Heart left ventricle (tissue), 16 donors: ENCODE results near the gene ABCD1. TPM values are rescaled to one million over a fixed set of nuclear protein-coding genes. Genes with fewer than 3 reads are reported as not detected.

Experiments used
- ATAC-seq, 4 donors: fragments of 200-7000 bp; cut with Tn5 transposase; one replicate each; pipeline ENCODE4 v1.9.1; 2020 to 2022; ENCODE audit warnings: moderate library complexity in 4 of 4, mild to moderate bottlenecking in 3 of 4, moderate number of reproducible peaks in 1 of 4
- DNase-seq, 5 donors: peaks; one replicate each; pipeline ENCODE4 v3.0.0-alpha.2; 2020
- H3K27ac ChIP-seq, 12 donors: fragments of 200-600 bp; sonication (generic) in 4 of 12; one replicate each; pipeline versions ENCODE4 v1.5.0 to v1.8.0; 2016 to 2022; ENCODE audit warnings: mild to moderate bottlenecking in 2 of 12
- H3K27me3 ChIP-seq, 9 donors: fragments of 200-600 bp; sonication (generic) in 2 of 9; one replicate each; pipeline versions ENCODE4 v1.5.1 to v1.8.0; 2016 to 2022; ENCODE audit warnings: mild to moderate bottlenecking in 3 of 9
- H3K36me3 ChIP-seq, 9 donors: fragments of 200-600 bp; sonication (generic) in 2 of 9; one replicate each; pipeline versions ENCODE4 v1.5.0 to v1.8.0; 2018 to 2022; ENCODE audit warnings: mild to moderate bottlenecking in 2 of 9
- H3K4me1 ChIP-seq, 12 donors: fragments of 200-600 bp; sonication (generic) in 4 of 12; one replicate each; pipeline versions ENCODE4 v1.5.0 to v1.8.0; 2016 to 2022; ENCODE audit warnings: mild to moderate bottlenecking in 3 of 12
- H3K4me3 ChIP-seq, 12 donors: fragments of 200-600 bp; sonication (generic) in 4 of 12; one replicate each; pipeline versions ENCODE4 v1.5.0 to v1.8.0; 2017 to 2022; ENCODE audit warnings: mild to moderate bottlenecking in 9 of 12, moderate library complexity in 4 of 12
- H3K9me3 ChIP-seq, 12 donors: fragments of 200-600 bp; sonication (generic) in 4 of 12; one replicate each; pipeline versions ENCODE4 v1.5.0 to v1.8.0; 2016 to 2022; ENCODE audit warnings: mild to moderate bottlenecking in 1 of 12
- POLR2A ChIP-seq, 2 donors: fragments of 450-650 bp; IDR thresholded peaks; one replicate each; pipeline ENCODE4 v1.6.1; 2017; ENCODE audit warnings: antibody characterized with exemption in 2 of 2, mild to moderate bottlenecking in 2 of 2, moderate library complexity in 2 of 2
- WGBS, 4 donors: extraction: QIAGEN DNeasy Blood & Tissue Kit in 2 of 4; methylation state at CpG; one replicate each; pipeline versions ENCODE4 v1.1.5 to v1.1.7; 2013 to 2018; 5-methylcytosine and 5-hydroxymethylcytosine counted together
- intact Hi-C, 10 donors: fragments of 100-400 bp; cut with DNase I; formaldehyde crosslinking; loops; one replicate each; pipeline versions ENCODE4 v1.11.1 to v1.14.2; 2022
- polyA plus RNA-seq, 2 donors: library from polyadenylated mRNA; stranded (reverse); fragments of 200-250 nt; gene quantifications; one replicate each; pipeline ENCODE4 v1.2.3, GENCODE V29; 2013
- total RNA-seq, 9 donors: library from RNA; depleted of rRNA in 2 of 9; stranded (reverse); fragments of >200 nt in 2 of 9; fragmentation: NEBNext Ultra II Directional in 3 of 9; extraction: Animal tissue kit (Norgen Biotek cat#: 25700) in 3 of 9; gene quantifications; one replicate each; pipeline versions ENCODE4 v1.1.0 to v1.2.4, GENCODE V29; 2016 to 2023
- TF ChIP-seq, protein P1 (sequence below), 12 donors: fragments of 200-600 bp; sonication (generic) in 4 of 12; IDR thresholded peaks; one replicate each; pipeline versions ENCODE4 v1.5.0 to v1.8.0; 2018 to 2022; ENCODE audit warnings: antibody characterized with exemption in 12 of 12, mild to moderate bottlenecking in 5 of 12
- donor health status: ischemic (EF 13 %, LVEDD 7.1; RV severe dilation, severe dysfunction).
- donor health status: healthy with polysubstance abuse.
- donor health status: DM: no; HTN: yes; CAD: no.
- donor health status: DM: no; HTN: no; CAD: no.
- donor health status: ischemic (EF 25% LVEDD 6.9; RV normal size, moderate dysfunction).
- donor health status: ischemic (EF 25% LVEDD 5.7; RV mildly dilated, moderate dysfunction).
- donor health status: healthy.
- donor health status: DM: yes; HTN: yes; CAD: no.
- donor health status: ischemic (EF 35%, LVEDD 5.7; RV mildly dilated, moderate dysfunction).
- donor health status: nonischemic (EF 11% LVEDD 7.7; RV severe dilation, severe dysfunction).
- donor health status: DM: yes; HTN: yes; CAD: no.
- donor health status: PGD.
- donor health status: ischemic (EF 29% LVEDD 5.4; RV normal size, mild dysfunction).
- donor health status: nonischemic (EF 23%, LVEDD 6.1; RV moderate dilation, normal function).

ABCD1 gene
- total and polyA plus RNA-seq, 11 donors, result 12.9 to 25.6 (median 15.6) TPM

DNA sequence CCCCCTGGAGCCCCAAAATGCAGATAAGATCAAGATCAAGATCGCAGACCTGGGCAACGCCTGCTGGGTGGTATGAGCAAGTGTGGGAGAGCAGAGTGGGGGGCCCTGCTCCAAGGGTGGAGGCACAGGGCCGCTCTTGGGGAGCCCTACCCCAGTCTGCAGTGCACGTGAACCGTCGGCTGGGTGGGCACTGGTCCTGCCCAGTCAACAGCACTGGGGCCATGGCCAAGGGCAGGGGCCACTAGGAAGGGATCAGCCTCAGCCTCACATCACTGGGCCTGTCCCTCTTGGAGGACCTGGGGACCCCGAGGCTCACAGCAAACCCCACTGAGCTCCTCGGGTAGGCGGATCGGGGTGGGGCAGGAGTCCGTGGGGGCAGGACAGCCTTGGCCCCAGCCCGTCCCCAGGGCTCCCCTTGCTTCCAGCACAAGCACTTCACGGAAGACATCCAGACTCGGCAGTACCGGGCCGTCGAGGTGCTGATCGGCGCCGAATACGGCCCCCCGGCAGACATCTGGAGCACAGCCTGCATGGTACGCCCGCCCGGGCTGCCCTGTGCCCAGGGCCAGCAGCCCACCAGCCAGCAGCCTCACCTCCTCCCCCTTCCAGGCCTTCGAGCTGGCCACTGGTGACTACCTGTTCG is 59.8 kb downstream of the ABCD1 start:
- Histone ChIP-seq H3K27me3 (peaks cover 0 to 14% (median 0%) of the 10 kb centered on the region in 9 donors), H3K36me3 (peaks cover 0 to 60% (median 22%) of the 10 kb centered on the region in 9 donors), H3K9me3 (no peaks in the 10 kb centered on the region), H3K27ac (no peak overlapping the region), H3K4me3 (no peak overlapping the region), H3K4me1 (peaks cover 0 to 21% (median 2%) of the 10 kb centered on the region in 12 donors)
- intact Hi-C loops, result no loop called here
- no peak for TF ChIP-seq POLR2A (IDR thresholded peaks at IDR 0.05)
- TF ChIP-seq, protein P1, sequence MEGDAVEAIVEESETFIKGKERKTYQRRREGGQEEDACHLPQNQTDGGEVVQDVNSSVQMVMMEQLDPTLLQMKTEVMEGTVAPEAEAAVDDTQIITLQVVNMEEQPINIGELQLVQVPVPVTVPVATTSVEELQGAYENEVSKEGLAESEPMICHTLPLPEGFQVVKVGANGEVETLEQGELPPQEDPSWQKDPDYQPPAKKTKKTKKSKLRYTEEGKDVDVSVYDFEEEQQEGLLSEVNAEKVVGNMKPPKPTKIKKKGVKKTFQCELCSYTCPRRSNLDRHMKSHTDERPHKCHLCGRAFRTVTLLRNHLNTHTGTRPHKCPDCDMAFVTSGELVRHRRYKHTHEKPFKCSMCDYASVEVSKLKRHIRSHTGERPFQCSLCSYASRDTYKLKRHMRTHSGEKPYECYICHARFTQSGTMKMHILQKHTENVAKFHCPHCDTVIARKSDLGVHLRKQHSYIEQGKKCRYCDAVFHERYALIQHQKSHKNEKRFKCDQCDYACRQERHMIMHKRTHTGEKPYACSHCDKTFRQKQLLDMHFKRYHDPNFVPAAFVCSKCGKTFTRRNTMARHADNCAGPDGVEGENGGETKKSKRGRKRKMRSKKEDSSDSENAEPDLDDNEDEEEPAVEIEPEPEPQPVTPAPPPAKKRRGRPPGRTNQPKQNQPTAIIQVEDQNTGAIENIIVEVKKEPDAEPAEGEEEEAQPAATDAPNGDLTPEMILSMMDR (IDR thresholded peaks at IDR 0.05), result no peak
- 88 to 95% (median 93%) methylated on average over 4 to 27 of the region's 27 CpGs for WGBS, 4 donors
- DNase-seq (no peak), ATAC-seq (no peak)

DNA sequence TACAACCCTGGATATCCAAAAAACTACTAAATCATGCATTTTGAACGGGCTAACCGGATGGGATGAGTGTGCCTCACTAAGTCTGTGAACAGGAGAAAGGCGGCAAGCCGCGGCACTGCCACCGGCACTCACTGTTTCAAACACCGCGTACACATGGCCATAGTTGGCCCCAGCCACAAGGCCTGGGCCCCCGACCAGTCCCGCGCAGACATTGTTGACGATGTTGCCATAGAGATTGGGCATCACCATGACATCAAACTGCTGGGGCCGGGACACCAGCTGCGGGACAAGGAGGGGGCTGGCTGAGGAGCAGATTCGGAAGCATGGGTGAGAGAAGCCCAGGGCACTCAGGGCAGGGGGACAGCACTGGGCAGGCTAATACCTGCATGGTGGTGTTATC is 62.0 kb downstream of the ABCD1 start:
- intact Hi-C loops, result no loop called here
- no peak overlapping the region for H3K4me3 ChIP-seq
- WGBS, 4 donors, result 82 to 89% (median 85%) methylated on average over 14 to 15 of the region's 15 CpGs
- DNase-seq, result no peak
- peaks cover 0 to 18% (median under 1%) of the 10 kb centered on the region in 12 donors for H3K4me1 ChIP-seq
- no peak for TF ChIP-seq POLR2A (IDR thresholded peaks at IDR 0.05)
- TF ChIP-seq, protein P1 (IDR thresholded peaks at IDR 0.05), result no peak
- no peak for ATAC-seq
- no peak overlapping the region for H3K27ac ChIP-seq
- H3K36me3 ChIP-seq, result peaks cover 0 to 63% (median 28%) of the 10 kb centered on the region in 9 donors
- no peaks in the 10 kb centered on the region for H3K9me3 ChIP-seq
- H3K27me3 ChIP-seq, result peaks cover 0 to 4% (median 0%) of the 10 kb centered on the region in 9 donors

DNA sequence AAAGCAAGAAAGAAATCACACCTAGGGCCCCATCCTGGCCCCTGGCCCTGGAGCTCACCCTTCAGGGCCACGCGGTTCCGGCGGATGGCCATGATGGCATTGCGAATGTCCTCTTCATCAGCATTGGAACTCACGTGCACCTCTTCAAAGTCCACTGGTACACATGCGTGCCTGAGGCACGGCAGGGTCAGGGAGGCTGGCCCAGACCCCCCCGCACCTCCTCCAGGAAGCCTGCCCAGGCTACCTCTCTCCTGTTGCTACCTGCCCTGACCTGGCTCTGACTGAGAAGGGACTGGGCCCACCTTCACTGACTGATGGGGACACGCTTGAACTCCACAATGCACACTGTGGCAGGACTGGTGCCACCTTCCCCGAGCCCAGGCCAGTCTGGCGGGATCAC is 65.0 kb downstream of the ABCD1 start:
- DNase-seq, result no peak
- no peak for TF ChIP-seq POLR2A (IDR thresholded peaks at IDR 0.05)
- TF ChIP-seq, protein P1 (IDR thresholded peaks at IDR 0.05), result no peak
- H3K9me3 ChIP-seq, result peaks cover 0 to 14% (median 0%) of the 10 kb centered on the region in 12 donors
- peaks cover 0 to 47% (median 28%) of the 10 kb centered on the region in 9 donors for H3K36me3 ChIP-seq
- H3K4me3 ChIP-seq, result no peak overlapping the region
- no peak for ATAC-seq
- H3K27me3 ChIP-seq, result peaks cover 0 to 4% (median 0%) of the 10 kb centered on the region in 9 donors
- H3K4me1 ChIP-seq, result peaks cover 0 to 24% (median 12%) of the 10 kb centered on the region in 12 donors
- WGBS, 4 donors, result 92 to 96% (median 95%) methylated on average over 9 to 12 of the region's 12 CpGs
- intact Hi-C loops, result loop anchor here in 3 of 10 donors (5.0 to 10.0 kb wide), 2 partner anchors 135 to 138 kb away; partner anchors contain the start of gene ARHGAP4 (in 3 of the 3)
- H3K27ac ChIP-seq, result no peak overlapping the region

DNA sequence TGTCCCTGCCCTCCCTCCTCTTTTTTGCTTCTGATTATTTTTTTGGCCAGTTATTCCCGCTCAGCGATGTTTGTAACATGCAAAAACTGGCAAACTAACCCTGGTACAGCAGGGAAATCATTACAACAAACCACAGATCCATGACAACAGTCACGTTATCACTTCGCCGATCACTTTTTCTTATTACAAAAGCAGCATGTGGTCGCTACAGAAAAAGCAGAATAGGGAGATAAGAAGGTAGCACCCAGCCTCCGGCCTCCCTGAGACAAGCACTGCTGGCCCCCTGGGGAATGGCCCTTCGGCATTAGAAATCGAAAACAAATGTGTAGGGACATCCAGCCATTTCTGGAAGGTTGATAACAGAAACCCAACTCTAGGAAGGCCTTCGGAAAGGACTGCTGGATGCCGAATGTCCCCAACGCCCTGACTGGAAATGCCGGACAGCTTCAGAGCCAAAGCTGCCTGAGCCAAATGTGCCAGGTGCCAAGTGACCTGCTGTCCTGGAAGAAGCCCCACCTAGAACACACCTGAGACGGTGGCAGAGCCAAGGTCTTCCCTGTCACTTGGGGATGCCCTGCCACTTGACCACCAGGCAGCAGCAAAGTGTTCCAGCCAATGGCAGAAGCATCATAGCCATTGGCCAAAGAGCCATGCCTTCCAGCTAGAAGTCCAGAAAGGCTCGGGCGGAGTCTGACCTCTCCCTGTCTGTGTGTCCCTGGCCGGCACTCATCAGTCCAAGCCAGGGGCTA is 66.6 kb downstream of the ABCD1 start:
- H3K4me3 ChIP-seq, result no peak overlapping the region
- H3K4me1 ChIP-seq, result peaks cover 0 to 35% (median 19%) of the 10 kb centered on the region in 12 donors
- 74 to 81% (median 77%) methylated on average over 17 of the region's 17 CpGs for WGBS, 4 donors
- TF ChIP-seq POLR2A (IDR thresholded peaks at IDR 0.05), result no peak
- TF ChIP-seq, protein P1 (IDR thresholded peaks at IDR 0.05), result no peak
- peaks cover 0 to 37% (median 24%) of the 10 kb centered on the region in 9 donors for H3K36me3 ChIP-seq
- intact Hi-C loops, result loop anchor here in 3 of 10 donors (5.0 to 10.0 kb wide), 2 partner anchors 134 to 136 kb away; partner anchors contain the start of gene ARHGAP4 (in 3 of the 3)
- DNase-seq, result no peak
- peaks cover 0 to 4% (median 0%) of the 10 kb centered on the region in 9 donors for H3K27me3 ChIP-seq
- no peak overlapping the region for H3K27ac ChIP-seq
- ATAC-seq, result no peak
- H3K9me3 ChIP-seq, result peaks cover 0 to 26% (median 0%) of the 10 kb centered on the region in 12 donors
